Measurements from ENCODE around the gene CERS6. TPM values are rescaled to one million over a fixed set of nuclear protein-coding genes. Genes with fewer than 3 reads are reported as not detected.
A peak's percentile ranks its signal among the peaks of the same experiment; 100 is the strongest.
"Not testable (repeated sequence)": the region's sequence is repeated elsewhere in the genome, so short reads cannot be mapped to it uniquely, and the experiment has no call there.

The CERS6 gene
- polyA plus RNA-seq, 3 donors from 2014 or later, result 2.4 to 9.2 (median 5.6) TPM

- peak overlapping the region in 4 of 6 donors; percentile 22 to 47 (median 42) for H3K27ac Mint-ChIP-seq
- H3K4me3 Mint-ChIP-seq, result no peak overlapping the region
- peaks cover 0 to 7% (median 0%) of the 10 kb centered on the region in 3 donors for H3K36me3 Mint-ChIP-seq
- H3K4me1 Mint-ChIP-seq, result peaks cover 40 to 49% of the 10 kb centered on the region in 2 donors
- DNase-seq, result no peak
- H3K27me3 Mint-ChIP-seq (ENCODE audit: low read depth in 3 of 3), result peaks cover 0 to 6% (median 2%) of the 10 kb centered on the region in 3 donors
- H3K9me3 Mint-ChIP-seq, result no peaks in the 10 kb centered on the region
These were observed 293.2 kb downstream of the CERS6 start for GRCh38 chr2:168749297-168749696.

GRCh38 chr2:168751104-168751740 lies 295.1 kb downstream of the CERS6 start:
- H3K27ac Mint-ChIP-seq, result peak overlapping the region; percentile 41 to 90 (median 84)
- H3K27me3 Mint-ChIP-seq (ENCODE audit: low read depth in 3 of 3), result peaks cover 0 to 4% (median 0%) of the 10 kb centered on the region in 3 donors
- peaks cover 0 to 11% (median 0%) of the 10 kb centered on the region in 3 donors for H3K36me3 Mint-ChIP-seq
- peak; percentile 24 to 37 (median 35) for DNase-seq
- peak overlapping the region; percentile 54 to 81 (median 64) for H3K4me3 Mint-ChIP-seq
- peaks cover 51 to 62% of the 10 kb centered on the region in 2 donors for H3K4me1 Mint-ChIP-seq
- no peaks in the 10 kb centered on the region for H3K9me3 Mint-ChIP-seq

- peak overlapping the region in 4 of 6 donors; percentile 41 to 87 (median 76) for H3K27ac Mint-ChIP-seq
- H3K4me3 Mint-ChIP-seq, result peak overlapping the region in 1 of 5 donors; percentile 16
- DNase-seq, result no peak
- peaks cover 0 to 11% (median 0%) of the 10 kb centered on the region in 3 donors for H3K36me3 Mint-ChIP-seq
- H3K27me3 Mint-ChIP-seq (ENCODE audit: low read depth in 3 of 3), result peaks cover 0 to 4% (median 0%) of the 10 kb centered on the region in 3 donors
- H3K9me3 Mint-ChIP-seq, result no peaks in the 10 kb centered on the region
- peaks cover 62 to 73% of the 10 kb centered on the region in 2 donors for H3K4me1 Mint-ChIP-seq
These were observed 296.3 kb downstream of the CERS6 start for GRCh38 chr2:168752361-168752760.

- no peaks in the 10 kb centered on the region for H3K9me3 Mint-ChIP-seq
- H3K27ac Mint-ChIP-seq, result no peak overlapping the region
- peaks cover 70 to 88% of the 10 kb centered on the region in 2 donors for H3K4me1 Mint-ChIP-seq
- H3K4me3 Mint-ChIP-seq, result no peak overlapping the region
- peaks cover 0 to 4% (median 0%) of the 10 kb centered on the region in 3 donors for H3K27me3 Mint-ChIP-seq (ENCODE audit: low read depth in 3 of 3)
- peaks cover 0 to 11% (median 0%) of the 10 kb centered on the region in 3 donors for H3K36me3 Mint-ChIP-seq
- DNase-seq, result no peak
These were observed 297.8 kb downstream of the CERS6 start for GRCh38 chr2:168753765-168754329.

DNA sequence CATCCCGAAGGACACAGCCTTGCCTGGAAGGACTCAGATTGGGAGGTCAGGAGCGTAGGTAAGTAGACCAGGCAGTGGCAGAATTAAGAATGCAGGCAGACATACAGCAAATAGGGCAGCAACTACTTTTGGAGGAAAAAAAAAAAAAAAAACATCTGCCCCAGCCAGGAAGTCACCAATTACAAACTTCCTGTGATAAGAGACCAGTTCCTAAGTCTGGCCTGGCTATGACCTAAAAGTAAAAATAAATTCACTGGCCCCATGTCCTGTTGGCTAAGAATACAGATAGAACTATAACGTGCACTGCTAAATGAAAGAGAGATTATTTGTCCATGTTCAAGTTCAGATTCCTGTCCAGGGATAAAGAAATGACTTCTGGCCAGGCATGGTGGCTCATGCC lies 301.2 kb downstream of the CERS6 start:
- DNase-seq, result peak; percentile 6 to 18 (median 16)
- Mint-ChIP-seq H3K27me3 (ENCODE audit: low read depth in 3 of 3) (no peaks in the 10 kb centered on the region), H3K27ac (peak overlapping the region; percentile 55 to 85 (median 72)), H3K4me3 (peak overlapping the region; percentile 28 to 70 (median 65)), H3K36me3 (peaks cover 0 to 11% (median 0%) of the 10 kb centered on the region in 3 donors), H3K4me1 (peaks cover 45 to 61% of the 10 kb centered on the region in 2 donors), H3K9me3 (no peaks in the 10 kb centered on the region)

DNA sequence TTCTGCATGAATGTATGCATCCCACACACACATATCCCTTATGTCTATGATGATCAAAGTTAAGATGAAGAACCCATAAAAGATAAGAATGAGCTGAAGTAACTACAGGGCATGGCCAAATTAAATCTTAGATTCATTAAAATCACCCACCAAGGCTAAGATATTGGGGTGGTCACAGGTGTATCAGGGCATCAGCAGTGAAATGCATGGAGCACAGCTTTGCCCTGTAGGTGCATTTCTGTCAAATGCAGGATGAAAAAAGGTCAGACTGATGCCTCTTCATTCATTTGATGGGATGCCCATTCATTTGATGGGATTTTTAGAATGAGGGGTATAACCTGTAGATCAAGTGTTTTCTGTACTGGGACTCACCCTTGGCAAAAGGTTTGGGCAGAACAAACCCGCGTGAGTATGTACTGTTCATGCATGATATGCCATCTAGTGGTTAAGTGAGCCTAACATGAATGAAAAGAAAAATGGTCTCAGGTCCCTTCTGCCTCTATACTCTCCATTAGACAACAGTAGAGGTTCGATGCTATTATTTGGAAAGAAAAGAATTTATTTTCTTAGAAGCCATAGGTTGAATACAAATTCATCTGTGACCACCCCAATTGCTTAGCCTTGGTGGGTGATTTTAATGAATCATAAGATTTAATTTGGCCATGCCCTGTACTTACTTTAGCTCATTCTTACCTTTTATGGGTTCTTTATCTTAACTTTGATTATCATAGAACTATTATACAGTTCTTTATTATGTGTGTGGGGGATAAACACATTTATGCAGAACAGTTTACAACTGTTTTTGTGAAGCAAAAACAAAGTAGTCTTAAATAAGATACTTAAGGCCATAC lies 303.1 kb downstream of the CERS6 start:
- H3K4me1 Mint-ChIP-seq, result peaks cover 34 to 44% of the 10 kb centered on the region in 2 donors
- peak; percentile 22 to 46 (median 46) for DNase-seq

GRCh38 chr2:168765401-168765800 lies 309.3 kb downstream of the CERS6 start:
- Mint-ChIP-seq H3K36me3 (peaks cover 10 to 33% (median 29%) of the 10 kb centered on the region in 3 donors), H3K4me1 (no peaks in the 10 kb centered on the region), H3K27ac (no peak overlapping the region), H3K9me3 (no peaks in the 10 kb centered on the region), H3K4me3 (no peak overlapping the region), H3K27me3 (ENCODE audit: low read depth in 3 of 3) (no peaks in the 10 kb centered on the region)
- DNase-seq, result no peak

More for the DNA sequence above, 303.1 kb downstream of the CERS6 start:
- peaks cover 0 to 4% (median 0%) of the 10 kb centered on the region in 3 donors for H3K36me3 Mint-ChIP-seq
- no peak overlapping the region for H3K27ac Mint-ChIP-seq
- H3K4me3 Mint-ChIP-seq, result no peak overlapping the region
- H3K27me3 Mint-ChIP-seq (ENCODE audit: low read depth in 3 of 3), result no peaks in the 10 kb centered on the region
- no peaks in the 10 kb centered on the region for H3K9me3 Mint-ChIP-seq

- no peaks in the 10 kb centered on the region for H3K27me3 Mint-ChIP-seq (ENCODE audit: low read depth in 3 of 3)
- H3K27ac Mint-ChIP-seq, result no peak overlapping the region
- H3K9me3 Mint-ChIP-seq, result no peaks in the 10 kb centered on the region
- H3K36me3 Mint-ChIP-seq, result peaks cover 10 to 35% (median 29%) of the 10 kb centered on the region in 3 donors
- H3K4me3 Mint-ChIP-seq, result no peak overlapping the region
- H3K4me1 Mint-ChIP-seq, result no peaks in the 10 kb centered on the region
- no peak for DNase-seq
These were observed 310.5 kb downstream of the CERS6 start for GRCh38 chr2:168766600-168766999.

GRCh38 chr2:168767258-168767657 lies 311.2 kb downstream of the CERS6 start:
- H3K4me1 Mint-ChIP-seq, result no peaks in the 10 kb centered on the region
- H3K27me3 Mint-ChIP-seq (ENCODE audit: low read depth in 3 of 3), result no peaks in the 10 kb centered on the region
- no peak for DNase-seq
- peaks cover 10 to 35% (median 29%) of the 10 kb centered on the region in 3 donors for H3K36me3 Mint-ChIP-seq
- H3K27ac Mint-ChIP-seq, result no peak overlapping the region
- H3K4me3 Mint-ChIP-seq, result no peak overlapping the region
- H3K9me3 Mint-ChIP-seq, result no peaks in the 10 kb centered on the region

GRCh38 chr2:168768357-168768756 lies 312.3 kb downstream of the CERS6 start:
- H3K4me1 Mint-ChIP-seq; H3K9me3 Mint-ChIP-seq; DNase-seq; H3K27ac Mint-ChIP-seq; H3K4me3 Mint-ChIP-seq; H3K27me3 Mint-ChIP-seq (ENCODE audit: low read depth in 3 of 3): not testable (repeated sequence)
- peaks cover 10 to 35% (median 29%) of the 10 kb centered on the region in 3 donors for H3K36me3 Mint-ChIP-seq

GRCh38 chr2:168770796-168771195 lies 314.7 kb downstream of the CERS6 start:
- H3K36me3 Mint-ChIP-seq, result peaks cover 10 to 43% (median 35%) of the 10 kb centered on the region in 3 donors
- DNase-seq, result no peak
- H3K4me1 Mint-ChIP-seq, result no peaks in the 10 kb centered on the region
- H3K27ac Mint-ChIP-seq, result no peak overlapping the region
- no peaks in the 10 kb centered on the region for H3K9me3 Mint-ChIP-seq
- no peak overlapping the region for H3K4me3 Mint-ChIP-seq
- no peaks in the 10 kb centered on the region for H3K27me3 Mint-ChIP-seq (ENCODE audit: low read depth in 3 of 3)

GRCh38 chr2:168772704-168773103 lies 316.6 kb downstream of the CERS6 start:
- no peaks in the 10 kb centered on the region for H3K27me3 Mint-ChIP-seq (ENCODE audit: low read depth in 3 of 3)
- no peaks in the 10 kb centered on the region for H3K9me3 Mint-ChIP-seq
- DNase-seq, result no peak
- no peak overlapping the region for H3K4me3 Mint-ChIP-seq
- H3K27ac Mint-ChIP-seq, result no peak overlapping the region
- no peaks in the 10 kb centered on the region for H3K4me1 Mint-ChIP-seq
- H3K36me3 Mint-ChIP-seq, result peaks cover 4 to 29% (median 23%) of the 10 kb centered on the region in 3 donors

DNA sequence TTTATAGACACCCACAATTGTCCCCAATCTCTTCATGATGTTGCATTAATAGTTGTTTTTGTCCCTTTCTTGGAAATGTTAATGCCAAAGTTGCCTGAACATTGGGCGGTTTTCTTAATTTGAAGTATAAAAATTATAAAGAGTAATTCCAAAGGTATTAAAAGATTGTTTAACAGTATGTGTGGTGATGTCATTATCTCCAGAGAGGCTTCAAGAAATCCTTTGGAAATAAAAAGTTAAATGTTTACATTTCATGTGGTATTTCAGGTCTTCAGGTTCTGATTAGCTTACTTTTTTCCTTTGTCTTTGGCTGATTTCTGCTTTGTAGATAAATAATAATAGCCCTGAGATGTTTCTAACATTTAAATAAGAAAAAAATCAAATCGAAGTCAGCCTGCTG lies 317.1 kb downstream of the CERS6 start:
- H3K36me3 Mint-ChIP-seq, result peaks cover 4 to 25% (median 23%) of the 10 kb centered on the region in 3 donors
- no peaks in the 10 kb centered on the region for H3K4me1 Mint-ChIP-seq
- H3K27ac Mint-ChIP-seq, result no peak overlapping the region
- H3K4me3 Mint-ChIP-seq, result no peak overlapping the region
- H3K27me3 Mint-ChIP-seq (ENCODE audit: low read depth in 3 of 3), result no peaks in the 10 kb centered on the region
- no peaks in the 10 kb centered on the region for H3K9me3 Mint-ChIP-seq
- no peak for DNase-seq

Data from immature natural killer cell (primary cell).